SK-N-SH (cell line): ENCODE results near the gene EPHB2. TPM values are rescaled to one million over a fixed set of nuclear protein-coding genes. Genes with fewer than 3 reads are reported as not detected.

Experiments used
- CTCF ChIA-PET: fragments of 300-600, 350-600 bp; formaldehyde crosslinking; extraction: SDS; loops from one replicate; lab custom pipeline; 2021; lab: Yijun Ruan, JAX
- POLR2A ChIA-PET: fragments of 350-600 bp; sonication (Branson Sonifier 250); formaldehyde crosslinking; extraction: SDS; loops from one replicate; lab custom pipeline; 2020; ENCODE audit warnings: antibody characterized with exemption, inconsistent platforms; lab: Yijun Ruan, JAX
- DNase-seq: peaks from one replicate; pipeline ENCODE4 v3.0.0; 2012
- H2AFZ ChIP-seq: fragments of 200-600 bp; sonication (generic); 2 replicates; pipeline ENCODE4 v1.8.1; 2016; ENCODE audit warnings: antibody characterized with exemption, mild to moderate bottlenecking, low read depth
- H3F3A ChIP-seq: fragments of 200-600 bp; sonication (generic); replicated peaks from 2 replicates; pipeline ENCODE3; 2016; ENCODE audit warnings: antibody characterized with exemption, mild to moderate bottlenecking; ENCODE audit not compliant: insufficient read depth
- H3K27ac ChIP-seq, 2 experiments: fragments of 200-500 bp in 1 of 2; fragments of 200-600 bp in 1 of 2; sonication (Bioruptor generic) in 1 of 2; sonication (generic), shearing (Covaris generic) in 1 of 2; 2 replicates each; pipeline versions ENCODE4 v1.5.1 to v1.6.1; 2014 to 2016; ENCODE audit warnings: low read depth in 2 of 2, inconsistent platforms in 1 of 2, low read length in 1 of 2, mild to moderate bottlenecking in 1 of 2, mixed read lengths in 1 of 2
- H3K27me3 ChIP-seq: fragments of 200-600 bp; sonication (generic), shearing (Covaris generic); 2 replicates; pipeline ENCODE4 v1.6.1; 2016; ENCODE audit warnings: mixed run types; ENCODE audit not compliant: insufficient read depth
- H3K36me3 ChIP-seq, 2 experiments: fragments of 200-500 bp in 1 of 2; fragments of 200-600 bp in 1 of 2; sonication (Bioruptor generic) in 1 of 2; sonication (generic) in 1 of 2; replicated peaks in 1 of 2; 2 replicates each; pipeline versions ENCODE3 to v1.5.1; 2014 to 2016; ENCODE audit warnings: low read length in 1 of 2, mild to moderate bottlenecking in 1 of 2; ENCODE audit not compliant: insufficient read depth in 2 of 2, control insufficient read depth in 1 of 2
- H3K4me1 ChIP-seq, 2 experiments: fragments of 200-500 bp in 1 of 2; fragments of 200-600 bp in 1 of 2; sonication (Bioruptor generic) in 1 of 2; sonication (generic), shearing (Covaris generic) in 1 of 2; 2 replicates each; pipeline versions ENCODE4 v1.5.1 to v1.6.1; 2014 to 2016; ENCODE audit warnings: low read depth in 1 of 2, low read length in 1 of 2, mixed run types in 1 of 2; ENCODE audit not compliant: insufficient read depth in 2 of 2, control insufficient read depth in 1 of 2
- H3K4me2 ChIP-seq: fragments of 200-600 bp; sonication (generic), shearing (Covaris generic); 2 replicates; pipeline ENCODE4 v1.6.1; 2017; ENCODE audit warnings: mixed run types
- H3K4me3 ChIP-seq, 2 experiments: fragments of 200-500 bp in 1 of 2; fragments of 200-600 bp in 1 of 2; sonication (Bioruptor generic) in 1 of 2; sonication (generic), shearing (Covaris generic) in 1 of 2; 2 replicates each; pipeline versions ENCODE4 v1.5.1 to v1.8.1; 2014 to 2016; ENCODE audit warnings: low read depth in 2 of 2, inconsistent platforms in 1 of 2, low read length in 1 of 2, mild to moderate bottlenecking in 1 of 2, mixed read lengths in 1 of 2, moderate library complexity in 1 of 2
- H3K79me2 ChIP-seq: fragments of 200-600 bp; sonication (generic); 2 replicates; pipeline ENCODE4 v1.8.1; 2017; ENCODE audit warnings: mild to moderate bottlenecking; ENCODE audit not compliant: insufficient read depth
- H3K9ac ChIP-seq: fragments of 200-600 bp; sonication (generic); 2 replicates; pipeline ENCODE4 v1.6.1; 2017; ENCODE audit warnings: mixed run types
- H3K9me2 ChIP-seq: fragments of 200-600 bp; sonication (generic); 2 replicates; pipeline ENCODE4 v1.6.1; 2017; ENCODE audit warnings: mixed run types
- H3K9me3 ChIP-seq: fragments of 200-600 bp; sonication (generic); 2 replicates; pipeline ENCODE4 v1.6.1; 2017; ENCODE audit warnings: mixed run types, mild to moderate bottlenecking, moderate library complexity
- H4K20me1 ChIP-seq: fragments of 200-600 bp; sonication (generic); 2 replicates; pipeline ENCODE4 v1.6.1; 2017; ENCODE audit warnings: mild to moderate bottlenecking, mixed run types; ENCODE audit not compliant: insufficient read depth
- CHD2 ChIP-seq: fragments of 150-350 bp; IDR thresholded peaks from 2 replicates; pipeline ENCODE4 v1.6.1; 2018; ENCODE audit warnings: low read length; ENCODE audit not compliant: partially characterized antibody
- CTCF ChIP-seq: fragments of 200-600 bp; sonication (generic); IDR thresholded peaks from 2 replicates; pipeline ENCODE4 v1.6.1; 2017; ENCODE audit warnings: antibody characterized with exemption, mild to moderate bottlenecking, moderate library complexity
- EZH2phosphoT487 ChIP-seq: fragments of 200-600 bp; sonication (generic); IDR thresholded peaks from 2 replicates; pipeline ENCODE4 v1.6.1; 2017; ENCODE audit warnings: low read depth, mixed run types, mild to moderate bottlenecking, antibody characterized with exemption, moderate library complexity, borderline replicate concordance
- FOXJ3 ChIP-seq: sonication (generic); formaldehyde crosslinking; IDR thresholded peaks from 2 replicates; pipeline ENCODE4 v1.5.1; 2020; ENCODE audit warnings: mild to moderate bottlenecking, missing genetic modification reagents
- FOXM1 ChIP-seq: IDR thresholded peaks from 2 replicates; pipeline ENCODE4 v1.4.0; 2012; ENCODE audit warnings: low read depth, mild to moderate bottlenecking
- IRF3 ChIP-seq: fragments of 150-350 bp; IDR thresholded peaks from 2 replicates; pipeline ENCODE4 v1.6.1; 2016; ENCODE audit warnings: mild to moderate bottlenecking, low read depth, low read length
- MXI1 ChIP-seq: IDR thresholded peaks from 2 replicates; pipeline ENCODE4 v1.6.1; 2012; ENCODE audit warnings: mild to moderate bottlenecking, low read depth, low read length, improper control_type of control experiment
- PBX3 ChIP-seq: IDR thresholded peaks from 2 replicates; pipeline ENCODE4; 2012
- POLR2AphosphoS5 ChIP-seq: IDR thresholded peaks from 2 replicates; pipeline ENCODE4 v1.6.1; 2012; ENCODE audit warnings: low read depth, low read length
- RAD21 ChIP-seq: IDR thresholded peaks from 2 replicates; pipeline ENCODE4 v1.6.1; 2012; ENCODE audit warnings: mild to moderate bottlenecking, low read length
- RCOR1 ChIP-seq: fragments of 150-350 bp; IDR thresholded peaks from 2 replicates; pipeline ENCODE4 v1.6.1; 2017; ENCODE audit warnings: antibody characterized with exemption, low read length
- TAF1 ChIP-seq: IDR thresholded peaks from 2 replicates; pipeline ENCODE4 v1.6.1; 2012; ENCODE audit warnings: low read depth, mild to moderate bottlenecking, low read length, moderate library complexity, borderline replicate concordance
- USF1 ChIP-seq: IDR thresholded peaks from 2 replicates; pipeline ENCODE4 v1.4.0; 2012; ENCODE audit warnings: low read depth, borderline replicate concordance
- WGBS: methylation state at CpG from one replicate; pipeline ENCODE4 v1.1.6; 2017; ENCODE audit warnings: low lambda C conversion rate; 5-methylcytosine and 5-hydroxymethylcytosine counted together
- polyA plus RNA-seq, 3 experiments: library from polyadenylated mRNA; depleted of rRNA; stranded (reverse); fragments of >200 nt; gene quantifications; 2 replicates each; pipeline ENCODE4 v1.2.3, GENCODE V29; 2012

The EPHB2 gene
- polyA plus RNA-seq, 1 of the 3 experiments (the other 2 are of a cell fraction): 25.2 TPM

GRCh38 chr1:22869325-22869724, 158.7 kb downstream of the EPHB2 start:
- WGBS: 100% methylated on average over 1 of the region's 1 CpG
- no peaks in the 10 kb centered on the region for H3K27me3 ChIP-seq
- ChIA-PET CTCF (interaction anchor here (1.0 to 1.6 kb wide), 4 partner anchors 19 to 165 kb away, joined by 3 to 5 read pairs (median 4); no protein-coding TSS in a partner anchor), POLR2A (no interaction called here)
- H3K9me3 ChIP-seq: no peaks in the 10 kb centered on the region
- no peak overlapping the region for H3K4me2 ChIP-seq
- H2AFZ ChIP-seq: no peak overlapping the region
- 0 out of 2 replicates have a peak, but pooled peaks cover 4% of the 10 kb centered on the region for H4K20me1 ChIP-seq
- peaks cover 10 to 14% of the 10 kb centered on the region in 2 experiments; a peak in 3 of 4 replicates for H3K4me1 ChIP-seq
- no peaks in the 10 kb centered on the region for H3K79me2 ChIP-seq
- TF ChIP-seq FOXM1 (no peak), POLR2AphosphoS5 (no peak), RCOR1 (no peak), RAD21 (no peak), EZH2phosphoT487 (no peak), CTCF (no peak), IRF3 (no peak), PBX3 (no peak), TAF1 (no peak), USF1 (no peak), MXI1 (no peak), CHD2 (no peak), FOXJ3 (no peak)
- no peak overlapping the region for H3K4me3 ChIP-seq
- DNase-seq: no peak
- peaks cover 12 to 41% of the 10 kb centered on the region in 2 experiments for H3K36me3 ChIP-seq
- H3K9ac ChIP-seq: no peak overlapping the region
- peaks cover 10% of the 10 kb centered on the region for H3F3A ChIP-seq
- no peak overlapping the region for H3K27ac ChIP-seq
- H3K9me2 ChIP-seq: no peaks in the 10 kb centered on the region
